Mesothelial cell of epicardium (in vitro differentiated cells): ENCODE results near the gene MIEN1. TPM values are rescaled to one million over a fixed set of nuclear protein-coding genes. Genes with fewer than 3 reads are reported as not detected.

Experiments used
- DNase-seq, 2 experiments: peaks; one replicate each; pipeline ENCODE4 v3.0.0; 2021; ENCODE audit warnings: low spot score in 2 of 2; ENCODE audit not compliant: unreplicated experiment in 2 of 2
- H3K27ac Mint-ChIP-seq: 2 replicates; pipeline ENCODE4 v1.8.0; 2021; ENCODE audit warnings: mixed read lengths
- H3K27me3 Mint-ChIP-seq: 2 replicates; pipeline ENCODE4 v1.8.0; 2021; ENCODE audit warnings: low read depth, mixed read lengths
- H3K36me3 Mint-ChIP-seq: 2 replicates; pipeline ENCODE4 v1.8.0; 2021; ENCODE audit warnings: mixed read lengths
- H3K4me1 Mint-ChIP-seq: 2 replicates; pipeline ENCODE4 v1.8.0; 2021; ENCODE audit warnings: mixed read lengths
- H3K4me3 Mint-ChIP-seq: 2 replicates; pipeline ENCODE4 v1.8.0; 2021; ENCODE audit warnings: mild to moderate bottlenecking, moderate library complexity, mixed read lengths
- H3K9me3 Mint-ChIP-seq: 2 replicates; pipeline ENCODE4 v1.8.0; 2021; ENCODE audit warnings: mixed read lengths
- CTCF ChIP-seq: fragments of 200-600 bp; sonication (generic); IDR thresholded peaks from one replicate; pipeline ENCODE4 v1.5.0; 2021; ENCODE audit warnings: antibody characterized with exemption; ENCODE audit not compliant: unreplicated experiment
- total RNA-seq: library from RNA; stranded (reverse); gene quantifications from 3 replicates; pipeline ENCODE4 v1.2.1, GENCODE V29; 2021

Gene MIEN1
- total RNA-seq, 1 donor from 2014 or later, result 35.3 TPM

- no peak for TF ChIP-seq CTCF
- peaks cover 18% of the 10 kb centered on the region for H3K4me1 Mint-ChIP-seq
- peaks cover 10% of the 10 kb centered on the region for H3K36me3 Mint-ChIP-seq
- H3K27ac Mint-ChIP-seq, result peak within 1 kb of the TSS; percentile 98
- DNase-seq, result peak; percentile 79 to 86
- no peaks in the 10 kb centered on the region for H3K27me3 Mint-ChIP-seq
- H3K9me3 Mint-ChIP-seq, result no peaks in the 10 kb centered on the region
- peak within 1 kb of the TSS; percentile 97 for H3K4me3 Mint-ChIP-seq
Measured at GRCh38 chr17:39687546-39688474, 42.5 kb downstream of the MIEN1 start, which contains the start of gene PGAP3. TSS of gene PGAP3 (minus strand) at chr17:39688057. CDS start at chr17:39688014, 43 bp downstream.

GRCh38 chr17:39687101-39687545 lies 43.2 kb downstream of the MIEN1 start:
- H3K27ac Mint-ChIP-seq, result peak overlapping the region; percentile 98
- H3K4me3 Mint-ChIP-seq, result peak overlapping the region; percentile 97
- H3K4me1 Mint-ChIP-seq, result peaks cover 18% of the 10 kb centered on the region
- no peaks in the 10 kb centered on the region for H3K9me3 Mint-ChIP-seq
- no peaks in the 10 kb centered on the region for H3K27me3 Mint-ChIP-seq
- TF ChIP-seq CTCF, result no peak
- peaks cover 10% of the 10 kb centered on the region for H3K36me3 Mint-ChIP-seq
- DNase-seq, result no peak

- no peak for TF ChIP-seq CTCF
- Mint-ChIP-seq H3K36me3 (peaks cover 22% of the 10 kb centered on the region), H3K27ac (no peak overlapping the region), H3K4me3 (no peak overlapping the region), H3K4me1 (peaks cover 18% of the 10 kb centered on the region), H3K27me3 (no peaks in the 10 kb centered on the region), H3K9me3 (no peaks in the 10 kb centered on the region)
- DNase-seq, result no peak
Measured at GRCh38 chr17:39684369-39685192, 45.8 kb downstream of the MIEN1 start.

- Mint-ChIP-seq H3K27ac (no peak overlapping the region), H3K27me3 (no peaks in the 10 kb centered on the region), H3K4me3 (no peak overlapping the region), H3K9me3 (no peaks in the 10 kb centered on the region), H3K36me3 (peaks cover 22% of the 10 kb centered on the region), H3K4me1 (peaks cover 9% of the 10 kb centered on the region)
- no peak for TF ChIP-seq CTCF
- no peak for DNase-seq
Measured at GRCh38 chr17:39683295-39683939, 46.9 kb downstream of the MIEN1 start.

- H3K4me3 Mint-ChIP-seq, result no peak overlapping the region
- peaks cover 25% of the 10 kb centered on the region for H3K4me1 Mint-ChIP-seq
- no peaks in the 10 kb centered on the region for H3K27me3 Mint-ChIP-seq
- peaks cover 18% of the 10 kb centered on the region for H3K36me3 Mint-ChIP-seq
- no peak overlapping the region for H3K27ac Mint-ChIP-seq
- H3K9me3 Mint-ChIP-seq, result no peaks in the 10 kb centered on the region
- TF ChIP-seq CTCF, result no peak
- no peak for DNase-seq
Measured at GRCh38 chr17:39679521-39680192, 50.7 kb downstream of the MIEN1 start.
